GM03348 (cell line): ENCODE data around the gene COX10.
"Not testable (repeated sequence)": the region's sequence is repeated elsewhere in the genome, so short reads cannot be mapped to it uniquely, and the experiment has no call there.

Experiments used
- DNase-seq: peaks from one replicate; pipeline ENCODE4 v3.0.0; 2012; ENCODE audit warnings: low spot score

Gene COX10

DNA sequence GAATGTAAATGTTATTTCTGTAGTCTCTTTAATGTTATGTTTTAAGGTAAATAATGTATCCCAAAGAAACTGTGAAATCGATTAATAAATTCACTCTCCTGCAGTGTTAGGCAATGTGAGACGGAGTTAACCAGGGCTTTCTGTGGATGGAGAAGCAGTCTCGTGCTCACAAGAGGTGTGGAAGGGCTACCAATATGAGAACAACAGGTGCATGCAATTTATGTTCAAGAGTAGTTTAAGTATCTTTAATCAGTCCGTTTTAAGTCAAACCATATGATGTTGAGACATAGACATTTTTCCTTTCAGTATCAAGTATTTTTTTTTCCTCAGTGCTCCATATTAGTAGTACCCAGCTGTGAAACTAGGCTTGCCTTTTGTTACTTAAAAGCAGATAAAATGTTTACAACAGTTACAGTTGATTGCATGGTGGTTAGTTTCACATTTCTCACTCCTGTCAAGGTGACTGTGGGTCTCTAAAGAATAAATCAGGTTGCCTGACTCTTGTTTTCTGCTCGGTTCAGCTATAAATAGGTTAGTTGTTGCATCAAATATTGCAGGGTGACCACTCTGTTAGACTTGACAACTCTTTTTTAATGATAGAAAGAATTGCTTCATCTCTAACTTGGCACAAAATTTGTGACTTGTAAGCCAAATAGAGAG lies 54.4 kb downstream of the COX10 start:
- DNase-seq = no peak

DNA sequence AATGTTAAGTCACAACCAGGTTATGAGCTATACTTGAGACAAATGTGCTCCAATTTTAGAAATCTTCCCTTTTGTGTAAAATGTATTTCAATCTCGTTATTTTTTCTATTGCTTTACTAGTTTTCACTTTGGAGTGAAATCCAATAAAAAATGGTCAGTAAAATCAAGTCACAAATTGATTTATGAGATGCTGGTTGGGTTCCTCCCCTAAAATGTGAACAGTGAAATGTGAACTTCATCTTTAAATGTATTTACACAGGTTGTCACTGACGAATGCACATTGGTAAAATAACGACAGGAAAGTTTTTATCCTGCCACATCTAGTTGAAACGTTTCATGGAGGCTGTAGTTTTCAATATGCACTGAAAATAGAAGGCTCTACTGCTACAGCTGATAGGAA lies 55.5 kb downstream of the COX10 start:
- DNase-seq = no peak

DNA sequence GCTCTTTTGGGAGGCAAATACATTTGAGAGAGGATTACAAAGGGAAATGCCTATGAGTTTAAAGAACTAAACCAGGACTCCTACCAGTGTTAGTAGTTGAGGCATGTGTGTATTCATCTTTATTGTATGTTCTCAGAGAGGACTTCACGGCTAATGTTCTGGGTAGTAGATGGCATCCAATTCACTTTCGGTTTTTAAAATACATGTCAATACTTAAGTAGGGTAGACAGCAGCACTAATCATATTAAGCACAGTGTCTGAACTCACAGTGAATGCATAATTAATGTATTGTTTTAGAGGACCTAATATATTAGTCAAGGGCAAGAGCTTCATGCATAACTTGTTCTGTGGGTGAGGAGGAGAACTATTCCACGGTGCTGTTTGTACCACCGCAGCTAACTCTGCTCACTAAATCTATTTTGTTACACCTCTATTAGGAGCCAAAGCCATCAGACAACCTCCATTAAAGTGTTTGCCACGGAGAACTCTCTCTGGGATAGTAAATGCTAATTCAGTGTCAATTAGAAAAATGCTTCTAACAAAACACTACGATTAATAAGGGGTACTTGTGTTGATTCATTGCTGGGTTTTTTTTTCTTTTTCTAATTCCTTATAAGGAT lies 56.3 kb downstream of the COX10 start:
- DNase-seq = no peak

DNA sequence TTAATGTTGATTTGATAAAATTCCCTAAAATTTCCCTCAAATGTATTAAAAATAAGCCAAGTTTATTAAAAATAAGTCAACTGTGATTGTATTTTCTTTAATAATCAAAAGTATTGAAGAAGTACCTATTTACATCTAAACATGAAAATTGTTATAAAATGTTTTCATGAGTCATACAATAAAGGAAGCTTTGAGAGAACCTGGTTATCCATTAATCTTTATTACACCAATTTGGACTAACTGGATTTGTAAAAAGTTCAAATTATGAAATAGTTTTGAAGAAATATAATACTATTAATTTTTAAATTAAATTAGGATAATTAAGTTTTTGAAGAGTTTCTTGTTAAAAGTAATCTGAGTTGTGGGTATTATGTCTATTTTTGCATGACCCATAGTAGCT lies 63.8 kb downstream of the COX10 start:
- no peak for DNase-seq

DNA sequence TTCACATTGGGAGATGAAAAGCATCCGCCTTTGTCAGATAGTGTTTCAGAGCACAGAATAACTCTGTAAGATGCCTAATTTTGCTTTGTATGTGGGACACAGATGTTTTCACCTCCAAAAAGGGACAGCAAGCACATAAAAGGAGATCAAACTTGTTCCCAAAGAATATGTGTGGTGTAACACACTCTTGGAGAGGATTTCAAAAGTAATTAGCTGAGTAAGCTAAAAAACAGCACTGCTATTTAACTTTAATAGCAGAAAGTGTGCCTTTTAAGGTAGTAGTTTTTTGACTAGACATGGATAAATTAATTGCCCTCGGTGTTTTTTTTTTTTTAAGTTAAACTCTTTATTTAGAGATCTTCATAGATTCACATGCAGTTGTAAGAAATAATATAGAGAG lies 65.2 kb downstream of the COX10 start:
- no peak for DNase-seq

DNA sequence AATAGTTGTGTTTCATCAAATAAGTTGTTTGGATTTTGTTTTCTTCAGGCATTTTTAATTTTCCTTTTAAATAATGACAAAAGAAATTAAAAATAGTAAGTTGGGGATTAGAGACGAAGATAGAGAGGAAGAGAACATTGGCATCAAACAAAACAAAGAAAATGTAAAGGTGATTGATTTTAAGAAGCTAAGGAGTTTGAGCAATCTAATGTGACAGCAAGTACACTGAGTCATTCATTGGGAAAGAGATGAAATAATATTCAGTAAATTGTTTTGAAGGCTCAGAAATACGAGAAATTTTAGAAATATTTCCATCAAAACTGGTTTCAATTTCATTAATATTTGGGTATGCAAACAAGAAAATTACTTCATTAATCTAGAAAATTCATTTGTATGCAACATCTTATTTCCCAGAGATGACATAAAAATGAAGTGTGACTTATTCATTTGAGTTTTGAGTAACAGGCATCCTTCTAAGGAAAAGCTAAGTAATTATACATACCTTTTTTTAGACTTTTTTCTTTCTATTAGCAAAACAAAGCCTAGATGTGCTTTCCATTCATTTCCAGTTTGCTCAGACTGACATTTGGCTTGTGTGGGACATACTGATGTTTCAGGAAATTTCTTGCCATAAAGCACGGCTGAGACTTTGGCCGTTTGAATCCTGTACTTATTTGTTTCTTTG lies 66.7 kb downstream of the COX10 start:
- DNase-seq = no peak

DNA sequence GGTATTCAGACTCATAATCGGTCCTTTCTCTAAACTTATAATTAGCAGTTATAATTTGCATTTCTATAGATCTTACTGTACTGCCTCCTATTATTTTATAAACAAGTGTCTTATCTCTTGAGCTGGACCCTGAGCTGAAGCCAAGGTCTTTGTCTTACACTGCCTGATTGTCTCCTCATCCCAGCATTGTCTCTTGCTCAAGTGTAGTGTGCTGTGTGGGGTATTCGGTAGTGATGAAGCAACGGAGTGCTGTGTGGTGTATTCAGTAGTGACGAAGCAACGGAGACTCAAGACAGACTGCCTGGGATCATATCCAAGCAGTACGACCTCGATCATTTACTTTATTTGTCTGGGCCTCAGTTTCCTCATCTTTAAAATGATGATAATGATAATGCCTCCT lies 69.3 kb downstream of the COX10 start:
- DNase-seq = no peak

DNA sequence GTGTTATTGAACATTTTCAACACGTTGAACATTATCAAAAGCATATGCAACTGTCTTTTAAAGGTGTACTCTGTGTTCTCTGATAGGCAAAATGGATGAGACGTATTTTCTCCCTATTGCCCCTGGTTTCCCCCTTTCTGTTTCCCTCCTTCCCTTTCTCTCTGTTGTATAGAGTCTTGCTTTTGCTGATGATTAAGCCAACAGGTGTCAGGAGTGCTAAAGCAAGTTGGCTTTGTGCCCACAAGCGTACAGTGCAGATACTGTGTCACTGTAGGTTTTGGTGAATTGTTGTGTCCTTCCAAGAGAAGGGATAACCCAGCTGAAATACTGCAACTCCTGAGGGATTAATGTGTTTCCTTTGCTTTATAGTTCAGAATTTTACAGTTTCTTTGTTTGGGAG lies 74.4 kb downstream of the COX10 start:
- no peak for DNase-seq

DNA sequence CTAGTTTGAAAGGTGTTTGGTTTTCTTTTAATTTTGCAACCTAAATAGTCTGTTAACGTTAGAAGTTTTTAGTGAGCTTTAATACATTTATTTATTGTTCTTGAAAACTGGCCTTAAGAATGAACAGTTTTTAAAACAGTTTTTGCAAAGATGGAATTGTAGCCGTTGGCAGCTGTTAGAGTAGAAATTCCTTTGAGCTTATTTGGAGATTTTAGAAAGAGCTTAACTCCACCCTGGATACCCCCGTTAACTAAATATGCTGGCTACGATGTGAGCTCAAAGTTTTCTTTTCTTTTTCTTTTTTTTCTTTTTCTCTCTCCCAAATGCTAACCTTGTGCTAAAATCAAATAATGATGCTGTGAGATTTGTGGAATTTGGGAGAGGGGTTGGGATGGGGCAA lies 75.2 kb downstream of the COX10 start:
- peak; percentile 24 for DNase-seq

DNA sequence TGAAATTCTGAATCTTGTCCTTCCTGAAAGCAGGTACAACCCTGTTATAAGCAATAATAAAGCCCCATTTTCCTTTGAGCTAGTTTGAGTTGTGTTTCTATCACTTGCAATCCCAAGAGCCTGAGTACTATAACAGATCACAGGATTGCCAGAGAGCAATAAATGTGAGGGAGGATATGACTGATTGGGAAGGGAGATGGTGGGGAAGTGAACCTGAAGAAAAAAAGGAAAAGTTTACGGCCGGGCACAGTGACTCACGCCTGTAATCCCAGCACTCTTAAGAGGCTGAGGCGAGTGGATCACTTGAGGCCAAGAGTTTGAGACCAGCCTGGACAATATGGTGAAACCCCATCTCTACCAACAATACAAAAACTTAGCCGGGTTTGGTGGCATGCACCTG lies 80.4 kb downstream of the COX10 start:
- DNase-seq = no peak

DNA sequence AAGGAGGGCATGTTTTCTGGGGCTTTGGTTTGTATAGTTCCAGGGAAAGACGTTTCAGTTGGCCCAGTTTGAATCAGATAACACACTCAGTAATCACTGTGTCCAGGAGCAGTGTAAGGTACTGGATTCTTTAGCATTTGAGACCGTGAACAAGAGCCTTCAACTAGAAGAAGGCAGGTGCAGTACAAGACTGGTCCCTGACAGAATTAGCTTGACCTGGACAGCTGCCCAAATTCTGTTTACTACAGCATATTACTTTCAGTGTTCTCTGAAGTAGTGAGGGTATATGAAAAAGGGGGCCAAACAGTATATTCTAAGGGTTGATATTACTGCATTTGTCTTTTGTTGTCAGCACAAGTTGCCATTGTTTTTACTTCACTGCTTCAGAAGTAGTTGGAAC lies 81.3 kb downstream of the COX10 start:
- no peak for DNase-seq

DNA sequence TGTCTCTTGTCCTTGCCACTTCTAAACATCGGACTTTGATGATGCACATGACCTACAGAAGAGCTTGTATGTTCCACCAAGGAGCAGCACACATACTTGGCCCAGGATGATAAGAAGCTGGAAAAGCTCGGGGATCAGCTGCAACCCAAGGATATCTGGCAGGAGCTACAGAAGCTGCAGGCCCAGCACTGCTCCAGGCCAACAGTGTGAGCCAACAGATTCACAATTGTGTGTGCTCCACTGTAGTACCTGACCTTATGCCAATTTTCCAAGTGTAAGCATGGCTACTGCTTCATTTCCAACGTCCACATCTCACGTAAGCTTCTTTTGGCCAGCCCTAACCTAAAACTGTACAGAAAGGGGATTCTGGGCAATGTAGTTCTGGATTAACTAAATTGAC lies 83.4 kb downstream of the COX10 start:
- no peak for DNase-seq

DNA sequence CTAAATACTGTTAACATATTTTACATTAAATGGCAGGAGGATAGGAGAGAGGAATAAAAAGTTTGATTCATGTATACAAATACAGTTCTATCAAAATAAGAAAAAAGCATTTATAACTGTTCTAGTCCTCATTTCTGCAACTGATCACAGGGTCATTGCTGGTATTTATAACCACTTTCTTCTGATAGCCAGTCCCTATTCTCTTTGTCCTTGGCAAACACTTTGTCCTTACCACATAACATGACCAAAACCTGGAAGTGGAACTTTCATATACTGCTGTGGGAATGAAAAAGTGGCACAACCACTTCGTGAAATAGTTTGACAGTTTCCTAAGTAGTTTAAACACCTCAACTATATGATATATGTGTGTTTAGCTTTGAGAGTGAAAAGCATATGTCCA lies 84.1 kb downstream of the COX10 start:
- no peak for DNase-seq

DNA sequence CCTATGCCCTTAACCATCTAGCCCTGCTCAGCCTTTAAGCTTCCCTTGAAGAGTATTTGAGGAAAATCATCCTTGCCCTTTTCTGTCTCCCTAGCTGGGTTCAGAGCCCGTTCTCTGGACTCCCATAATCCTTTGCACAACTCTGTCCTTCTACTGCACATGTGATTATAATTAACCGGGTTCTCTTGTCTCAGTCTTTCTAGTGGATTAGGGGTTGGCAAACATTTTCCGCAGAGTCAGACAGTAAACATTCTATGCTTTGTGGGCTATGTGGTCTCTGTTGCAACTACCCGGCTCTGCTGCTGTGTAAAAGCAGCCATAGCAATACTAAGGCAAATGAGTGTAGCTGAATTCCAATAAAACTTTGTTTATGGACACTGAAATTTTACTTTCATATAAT lies 87.4 kb downstream of the COX10 start:
- DNase-seq = peak; percentile 42

DNA sequence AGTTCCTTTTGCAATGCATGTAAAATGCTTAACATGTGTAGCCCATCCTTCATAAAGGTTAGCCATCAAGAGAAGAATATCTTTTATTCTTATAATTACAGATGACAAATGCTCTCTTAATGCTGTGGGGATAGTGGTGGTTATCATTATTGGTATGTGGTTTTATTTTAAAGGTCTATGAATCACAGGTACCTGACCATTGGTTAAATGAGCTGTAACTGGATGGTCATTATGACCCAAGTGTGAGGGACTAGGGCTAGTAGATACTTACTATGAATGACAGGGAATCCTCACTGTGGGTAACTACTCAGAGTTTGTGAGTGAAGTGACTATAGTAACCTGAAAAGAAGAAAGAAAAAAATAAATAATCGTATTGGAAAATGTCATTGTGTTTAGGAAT lies 88.5 kb downstream of the COX10 start:
- DNase-seq = no peak

DNA sequence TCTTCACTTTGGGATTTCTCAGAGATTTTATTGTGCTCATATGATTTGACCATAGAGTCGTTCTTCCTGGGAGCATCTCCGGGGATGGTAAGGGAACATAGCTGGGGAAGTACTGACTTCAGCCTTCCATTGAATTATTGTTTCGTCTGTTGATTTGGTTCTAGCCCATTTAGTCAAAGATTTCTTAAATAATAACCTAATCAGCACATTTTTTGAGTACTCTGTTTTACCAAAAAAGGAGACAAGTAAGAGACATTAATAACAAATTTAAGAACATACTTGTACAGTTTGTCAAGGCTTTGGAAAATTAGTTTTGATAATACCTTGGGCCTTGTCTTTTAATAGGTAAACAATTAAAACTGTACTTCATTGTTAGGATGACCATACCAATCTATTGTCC lies 89.4 kb downstream of the COX10 start:
- no peak for DNase-seq

DNA sequence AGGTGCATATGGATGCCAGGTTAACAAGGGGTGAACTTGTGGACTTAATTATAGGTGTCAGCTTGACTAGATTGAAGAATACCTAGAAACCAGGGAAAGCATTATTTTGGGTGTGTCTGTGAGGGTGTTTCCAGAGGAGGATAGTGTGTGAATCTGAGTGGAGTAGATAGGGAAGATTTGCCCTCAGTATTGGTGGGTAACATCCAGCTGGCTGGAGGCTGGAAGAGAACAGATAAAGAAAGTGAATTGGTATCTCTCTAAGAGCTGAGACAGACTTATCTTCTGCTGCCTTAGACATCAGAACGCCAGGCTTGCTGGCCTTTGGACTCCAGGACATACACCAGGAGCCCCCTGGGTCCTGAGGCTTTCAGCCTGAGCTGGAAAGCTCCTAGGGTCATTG lies 92.1 kb downstream of the COX10 start:
- DNase-seq = no peak

DNA sequence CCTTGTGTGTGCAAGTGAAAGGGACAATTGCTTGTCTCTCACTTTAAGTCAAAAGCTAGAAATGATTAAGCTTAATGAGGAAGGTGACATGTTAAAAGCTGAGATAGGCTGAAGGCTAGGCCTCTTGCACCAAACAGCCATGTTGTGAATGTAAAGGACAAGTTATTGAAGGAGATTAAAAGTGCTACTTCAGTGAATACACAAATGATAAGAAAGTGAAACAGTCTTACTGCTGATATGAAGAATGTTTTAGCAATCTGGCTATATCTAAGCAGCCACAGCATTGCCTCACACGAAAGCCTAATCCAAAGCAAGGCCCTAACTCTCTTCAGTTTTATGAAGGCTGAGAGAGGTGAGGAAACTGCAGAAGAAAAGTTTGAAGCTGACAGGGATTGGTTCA lies 96.3 kb downstream of the COX10 start:
- DNase-seq = no peak

DNA sequence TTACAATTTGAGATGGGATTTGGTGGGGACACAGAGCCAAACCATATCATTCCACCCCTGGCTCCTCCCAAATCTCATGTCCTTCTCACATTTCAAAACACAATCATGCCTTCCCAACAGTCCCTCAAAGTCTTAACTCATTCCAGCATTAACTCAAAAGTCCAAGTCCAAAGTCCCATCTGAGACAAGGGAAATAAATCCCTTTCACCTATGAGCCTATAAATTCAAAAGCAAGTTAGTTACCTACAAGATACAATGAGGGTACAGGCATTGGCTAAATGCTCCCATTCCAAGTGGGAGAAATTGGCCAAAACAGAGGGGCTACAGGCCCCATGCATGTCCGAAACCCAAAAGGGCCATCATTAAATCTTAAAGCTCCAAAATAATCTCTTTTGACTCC lies 98.5 kb downstream of the COX10 start:
- not testable (repeated sequence) for DNase-seq

DNA sequence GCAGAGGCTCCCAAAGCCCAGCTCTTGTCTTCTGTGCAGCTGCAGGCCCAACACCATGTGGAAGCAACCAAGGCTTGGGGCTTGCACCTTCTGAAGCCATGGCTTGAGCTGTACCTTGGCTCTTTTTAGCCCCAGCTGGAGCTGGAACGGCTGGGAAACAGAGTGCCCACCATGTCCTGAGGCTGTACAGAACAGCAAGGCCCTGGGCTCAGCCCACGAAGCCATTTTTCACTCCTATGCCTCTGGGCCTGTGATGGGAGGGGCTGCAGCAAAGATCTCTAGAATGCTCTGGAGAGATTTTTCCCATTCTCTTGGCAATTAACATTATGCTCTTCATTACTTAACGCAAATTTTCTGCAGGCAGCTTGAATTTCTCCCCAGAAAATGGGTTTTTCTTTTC lies 99.3 kb downstream of the COX10 start:
- DNase-seq = no peak

DNA sequence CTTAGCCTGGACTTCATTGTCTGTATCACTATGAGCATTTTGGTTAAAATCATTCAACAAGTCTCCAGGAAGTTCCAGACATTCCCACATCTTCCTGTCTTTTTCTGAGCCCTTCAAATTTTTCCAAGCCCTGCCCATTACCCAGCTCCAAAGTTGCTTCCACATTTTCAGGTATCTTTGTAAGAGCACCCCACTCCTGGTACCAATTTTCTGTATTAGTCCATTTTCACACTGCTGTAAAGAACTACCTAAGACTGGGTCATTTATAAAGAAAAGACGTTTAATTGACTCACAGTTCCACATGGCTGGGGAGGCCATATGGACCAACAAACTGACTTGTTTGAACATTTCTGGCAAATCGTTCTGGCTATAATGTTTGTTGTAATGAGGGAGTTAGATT lies 100.0 kb downstream of the COX10 start:
- no peak for DNase-seq

DNA sequence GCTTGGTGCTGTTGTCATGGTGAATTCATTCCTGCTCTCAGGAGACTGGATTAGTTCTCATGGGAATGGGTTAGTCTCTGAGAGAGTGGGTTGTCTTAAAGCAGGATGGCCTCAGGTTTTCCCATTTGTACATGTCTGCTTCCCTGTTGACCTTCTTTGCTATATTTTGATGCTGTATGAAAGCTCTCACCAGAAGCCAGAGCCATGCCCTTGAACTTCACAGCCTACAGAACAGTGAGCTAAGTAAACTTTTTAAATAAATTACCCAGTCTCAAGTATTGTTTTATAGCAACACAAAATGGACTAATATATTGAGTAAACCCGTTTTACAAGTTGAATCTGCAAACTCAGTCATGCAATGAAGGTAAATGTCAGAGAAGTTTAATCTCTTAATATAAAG lies 100.6 kb downstream of the COX10 start:
- DNase-seq = no peak

DNA sequence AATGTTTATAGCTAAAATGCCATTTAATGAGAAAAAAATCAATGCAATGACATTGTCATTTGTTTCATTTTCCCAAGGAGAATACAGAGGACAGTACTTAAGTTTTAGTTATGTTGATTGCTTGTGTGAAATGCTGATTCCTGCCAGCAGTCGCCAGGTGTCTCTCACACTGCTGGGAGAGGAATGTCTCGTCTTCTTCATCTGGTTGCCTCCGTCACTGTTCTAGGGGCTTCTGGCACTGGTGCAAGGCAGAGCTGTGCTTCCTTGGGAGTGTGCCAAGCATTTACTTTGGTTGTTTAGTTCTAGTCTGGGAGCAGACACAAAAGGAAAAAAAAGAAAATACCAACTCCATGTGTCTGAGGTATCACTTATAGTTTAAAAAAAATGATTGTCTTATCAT lies 107.7 kb downstream of the COX10 start:
- DNase-seq = not testable (repeated sequence)

DNA sequence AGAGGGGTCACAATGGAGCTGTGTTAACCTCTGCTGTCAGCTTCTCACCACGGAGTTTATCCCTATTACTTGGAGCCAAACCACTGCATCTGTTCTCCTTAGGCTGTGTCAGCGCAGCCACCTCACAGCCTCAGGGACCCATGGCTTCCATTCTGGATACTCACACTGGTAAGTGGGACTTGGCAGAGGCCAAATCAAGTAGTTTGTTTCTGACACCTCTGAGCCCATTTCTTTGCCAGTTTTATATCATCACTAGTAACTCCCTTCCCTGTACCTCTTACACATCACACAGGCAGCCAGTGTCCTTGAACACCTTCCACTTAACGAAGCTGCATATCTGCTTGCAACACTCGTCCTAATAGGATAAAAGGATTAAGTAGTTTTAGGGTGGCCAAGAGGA lies 108.5 kb downstream of the COX10 start:
- not testable (repeated sequence) for DNase-seq
